Gastrocnemius medialis (tissue), 4 donors: ENCODE data around the gene RFNG.

Experiments used
- POLR2A ChIP-seq, 2 donors: fragments of 450-650 bp; IDR thresholded peaks; one replicate each; pipeline ENCODE4 v1.6.1; 2017; ENCODE audit warnings: antibody characterized with exemption in 2 of 2, mild to moderate bottlenecking in 2 of 2, moderate library complexity in 2 of 2
- TF ChIP-seq, protein P1 (sequence below), 5 experiments: fragments of 450-650 bp in 3 of 5; fragments of 200-600 bp in 2 of 5; sonication (generic) in 2 of 5; IDR thresholded peaks in 4 of 5; conservative IDR thresholded peaks in 1 of 5; 1 replicate in 4 of 5; 2 replicates in 1 of 5; pipeline ENCODE4 v1.5.1; 2016 to 2019; ENCODE audit warnings: antibody characterized with exemption in 5 of 5, mild to moderate bottlenecking in 3 of 5, moderate library complexity in 3 of 5

DNA sequence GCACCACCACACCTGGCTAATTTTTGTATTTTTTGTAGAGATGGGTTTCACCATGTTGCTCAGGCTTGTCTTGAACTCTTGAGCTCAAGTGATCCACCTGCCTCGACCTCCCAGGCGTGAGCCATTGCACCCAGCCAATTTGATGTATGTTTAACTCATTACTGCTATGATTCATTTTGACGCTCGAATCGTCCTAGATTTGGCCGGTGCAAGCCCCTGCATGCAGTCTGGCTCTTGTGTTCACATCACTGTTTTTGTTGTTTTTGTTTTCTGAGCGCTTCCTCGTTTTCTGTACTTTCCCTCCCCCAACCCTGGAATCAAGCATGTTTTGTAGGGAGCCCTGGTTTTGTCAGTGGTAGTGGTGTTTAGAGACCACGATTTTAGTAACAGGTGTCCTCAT, 21.8 kb upstream of the RFNG start:
- TF ChIP-seq, protein P1, sequence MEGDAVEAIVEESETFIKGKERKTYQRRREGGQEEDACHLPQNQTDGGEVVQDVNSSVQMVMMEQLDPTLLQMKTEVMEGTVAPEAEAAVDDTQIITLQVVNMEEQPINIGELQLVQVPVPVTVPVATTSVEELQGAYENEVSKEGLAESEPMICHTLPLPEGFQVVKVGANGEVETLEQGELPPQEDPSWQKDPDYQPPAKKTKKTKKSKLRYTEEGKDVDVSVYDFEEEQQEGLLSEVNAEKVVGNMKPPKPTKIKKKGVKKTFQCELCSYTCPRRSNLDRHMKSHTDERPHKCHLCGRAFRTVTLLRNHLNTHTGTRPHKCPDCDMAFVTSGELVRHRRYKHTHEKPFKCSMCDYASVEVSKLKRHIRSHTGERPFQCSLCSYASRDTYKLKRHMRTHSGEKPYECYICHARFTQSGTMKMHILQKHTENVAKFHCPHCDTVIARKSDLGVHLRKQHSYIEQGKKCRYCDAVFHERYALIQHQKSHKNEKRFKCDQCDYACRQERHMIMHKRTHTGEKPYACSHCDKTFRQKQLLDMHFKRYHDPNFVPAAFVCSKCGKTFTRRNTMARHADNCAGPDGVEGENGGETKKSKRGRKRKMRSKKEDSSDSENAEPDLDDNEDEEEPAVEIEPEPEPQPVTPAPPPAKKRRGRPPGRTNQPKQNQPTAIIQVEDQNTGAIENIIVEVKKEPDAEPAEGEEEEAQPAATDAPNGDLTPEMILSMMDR (IDR thresholded peaks at IDR 0.05 in 4 of 5, conservative IDR thresholded peaks at IDR 0.05 in 1 of 5) = no peak
- no peak for TF ChIP-seq POLR2A (IDR thresholded peaks at IDR 0.05)
